ENCODE measurements around the gene NHLRC4.
A peak's percentile ranks its signal among the peaks of the same experiment; 100 is the strongest.

NHLRC4 gene

DNA sequence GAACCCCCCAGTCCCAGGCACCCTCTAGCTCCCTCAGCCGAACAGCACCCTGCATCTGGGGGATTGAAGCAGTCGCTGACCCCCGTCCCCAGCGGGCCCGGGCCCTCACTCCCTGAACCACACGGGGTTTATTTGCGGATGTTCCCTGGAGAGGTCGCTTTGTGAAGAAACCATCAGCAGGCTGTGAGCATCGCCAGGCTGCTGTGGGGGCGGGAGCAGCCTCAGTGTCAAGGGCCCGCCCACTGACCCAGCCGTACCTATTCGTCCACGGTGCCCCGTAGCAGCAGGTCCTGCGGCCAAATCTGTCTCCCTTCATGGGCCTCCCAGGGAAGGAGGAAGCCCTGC lies 16.6 kb downstream of the NHLRC4 start:
- Histone ChIP-seq H3K4me1 (ENCODE audit: control insufficient read depth, insufficient read depth, low read length) (no peaks in the 10 kb centered on the region; the same call in 1 of the 2 replicates), H3K9ac (ENCODE audit: low read depth, low read length) (no peak overlapping the region), H3K4me3 (ENCODE audit: low read depth, low read length) (no peak overlapping the region; the same call in 1 of the 2 replicates), H3K27ac (ENCODE audit: low read depth, low read length) (no peak overlapping the region), H3K27me3 (ENCODE audit: control insufficient read depth, insufficient read depth, low read length) (peaks cover 27% of the 10 kb centered on the region), H3K36me3 (ENCODE audit: control insufficient read depth, insufficient read depth, low read length) (no peaks in the 10 kb centered on the region), H3K9me3 (ENCODE audit: control insufficient read depth, insufficient read depth, low read length) (no peaks in the 10 kb centered on the region)

DNA sequence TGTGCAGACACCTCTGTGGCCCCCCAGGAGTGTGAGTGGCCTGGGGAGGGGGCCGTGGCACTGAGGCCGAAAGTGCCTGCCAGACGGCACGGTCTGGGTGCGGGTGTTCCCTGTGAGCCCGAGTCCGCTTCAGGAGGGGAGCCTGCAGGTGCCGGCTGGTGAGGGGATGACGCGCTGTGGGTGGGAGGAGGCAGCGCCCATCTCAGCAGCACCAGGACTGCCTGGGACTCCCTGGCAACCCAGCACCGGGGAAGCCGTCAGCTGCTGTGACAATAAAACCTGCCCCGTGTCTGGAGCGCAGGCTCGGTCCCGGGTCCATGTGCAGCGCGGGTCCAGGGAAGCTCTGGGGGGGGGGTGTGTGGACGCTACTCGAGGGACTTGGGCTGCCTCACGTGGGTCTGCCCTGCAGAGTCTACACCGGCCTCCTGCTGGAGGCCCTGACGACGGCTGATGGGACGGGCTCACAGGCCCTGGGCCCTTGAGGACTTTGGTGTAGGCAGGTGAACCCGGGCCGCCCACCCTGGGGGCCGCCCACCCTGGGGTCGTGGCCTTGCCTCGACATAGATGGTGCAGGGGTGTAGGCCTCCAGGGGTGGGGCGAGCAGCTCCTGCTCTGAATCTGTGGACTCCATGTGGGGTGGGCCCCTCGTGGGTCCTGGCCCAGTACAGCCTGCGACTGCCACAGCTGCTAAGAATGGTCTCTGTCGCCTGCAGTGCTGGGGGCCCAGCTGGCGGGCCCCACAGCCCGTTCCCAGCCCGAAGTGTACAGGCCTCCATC lies 17.2 kb downstream of the NHLRC4 start:
- no peak overlapping the region for H3K27ac ChIP-seq (ENCODE audit: low read depth, low read length)

DNA sequence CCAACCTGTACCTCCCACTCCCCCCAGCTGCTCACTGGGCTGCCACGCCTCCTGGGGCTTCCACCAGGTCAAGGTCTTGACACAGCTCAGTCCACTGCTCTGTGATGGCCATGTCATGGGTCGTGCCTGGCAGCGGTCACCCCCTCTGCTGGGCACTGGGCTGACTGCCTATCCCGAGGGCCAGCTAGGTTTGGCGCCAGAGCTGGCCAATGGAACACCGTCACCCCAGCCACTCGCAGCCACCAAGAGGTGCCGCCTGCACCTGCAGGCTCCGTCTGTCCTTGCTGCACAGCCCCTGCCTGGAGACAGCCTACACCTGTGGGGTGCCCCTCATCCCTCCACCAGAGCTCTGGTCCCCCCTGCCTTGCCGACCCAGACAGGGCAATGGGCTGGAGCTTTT lies 18.5 kb downstream of the NHLRC4 start:
- no peaks in the 10 kb centered on the region for H3K36me3 ChIP-seq (ENCODE audit: control insufficient read depth, insufficient read depth, low read length)
- no peak overlapping the region for H3K4me3 ChIP-seq (ENCODE audit: low read depth, low read length)
- no peaks in the 10 kb centered on the region for H3K9me3 ChIP-seq (ENCODE audit: control insufficient read depth, insufficient read depth, low read length)
- H3K9ac ChIP-seq (ENCODE audit: low read depth, low read length) = no peak overlapping the region
- H3K27ac ChIP-seq (ENCODE audit: low read depth, low read length) = no peak overlapping the region
- peaks cover 27% of the 10 kb centered on the region for H3K27me3 ChIP-seq (ENCODE audit: control insufficient read depth, insufficient read depth, low read length)
- H3K4me1 ChIP-seq (ENCODE audit: control insufficient read depth, insufficient read depth, low read length) = no peaks in the 10 kb centered on the region; the same call in 1 of the 2 replicates

More for the DNA sequence above, 17.2 kb downstream of the NHLRC4 start:
- Histone ChIP-seq H3K9me3 (ENCODE audit: control insufficient read depth, insufficient read depth, low read length) (no peaks in the 10 kb centered on the region), H3K4me1 (ENCODE audit: control insufficient read depth, insufficient read depth, low read length) (no peaks in the 10 kb centered on the region; the same call in 1 of the 2 replicates), H3K36me3 (ENCODE audit: control insufficient read depth, insufficient read depth, low read length) (no peaks in the 10 kb centered on the region), H3K27me3 (ENCODE audit: control insufficient read depth, insufficient read depth, low read length) (peaks cover 27% of the 10 kb centered on the region), H3K9ac (ENCODE audit: low read depth, low read length) (no peak overlapping the region), H3K4me3 (ENCODE audit: low read depth, low read length) (no peak overlapping the region; the same call in 1 of the 2 replicates)

DNA sequence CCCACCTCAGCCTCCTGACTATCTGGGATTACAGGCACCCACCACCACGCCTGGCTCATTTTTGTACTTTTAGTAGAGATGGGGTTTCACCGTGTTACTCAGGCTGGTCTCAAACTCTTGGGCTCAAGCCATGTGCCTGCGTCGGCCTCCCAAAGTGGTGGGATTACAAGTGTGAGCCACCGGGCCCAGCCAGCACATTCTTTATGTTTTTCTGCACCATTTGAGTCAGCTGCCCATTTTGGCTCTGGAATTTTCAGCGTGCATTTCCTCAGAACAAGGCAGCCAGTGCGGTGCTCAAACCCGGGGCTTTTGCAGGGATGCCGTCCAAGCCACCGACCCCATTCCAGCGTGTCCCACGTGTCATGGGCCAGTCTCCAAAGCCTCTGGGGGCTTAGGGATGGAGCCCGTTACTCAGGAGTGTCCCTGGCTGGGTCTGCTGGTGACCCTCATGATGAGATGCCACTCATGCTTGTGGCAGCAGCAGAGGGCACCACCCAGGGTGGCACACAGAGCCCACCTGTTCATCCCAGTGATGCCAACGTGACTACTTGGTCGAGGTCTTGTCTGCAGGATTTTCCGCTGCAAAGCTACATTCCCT lies 19.3 kb downstream of the NHLRC4 start:
- no peaks in the 10 kb centered on the region for H3K9me3 ChIP-seq (ENCODE audit: control insufficient read depth, insufficient read depth, low read length)
- H3K27me3 ChIP-seq (ENCODE audit: control insufficient read depth, insufficient read depth, low read length) = peaks cover 35% of the 10 kb centered on the region
- peaks cover 4% of the 10 kb centered on the region; the same call in 1 of the 2 replicates for H3K4me1 ChIP-seq (ENCODE audit: control insufficient read depth, insufficient read depth, low read length)
- no peak overlapping the region for H3K27ac ChIP-seq (ENCODE audit: low read depth, low read length)
- no peak overlapping the region for H3K4me3 ChIP-seq (ENCODE audit: low read depth, low read length)
- no peak overlapping the region for H3K9ac ChIP-seq (ENCODE audit: low read depth, low read length)
- no peaks in the 10 kb centered on the region for H3K36me3 ChIP-seq (ENCODE audit: control insufficient read depth, insufficient read depth, low read length)

DNA sequence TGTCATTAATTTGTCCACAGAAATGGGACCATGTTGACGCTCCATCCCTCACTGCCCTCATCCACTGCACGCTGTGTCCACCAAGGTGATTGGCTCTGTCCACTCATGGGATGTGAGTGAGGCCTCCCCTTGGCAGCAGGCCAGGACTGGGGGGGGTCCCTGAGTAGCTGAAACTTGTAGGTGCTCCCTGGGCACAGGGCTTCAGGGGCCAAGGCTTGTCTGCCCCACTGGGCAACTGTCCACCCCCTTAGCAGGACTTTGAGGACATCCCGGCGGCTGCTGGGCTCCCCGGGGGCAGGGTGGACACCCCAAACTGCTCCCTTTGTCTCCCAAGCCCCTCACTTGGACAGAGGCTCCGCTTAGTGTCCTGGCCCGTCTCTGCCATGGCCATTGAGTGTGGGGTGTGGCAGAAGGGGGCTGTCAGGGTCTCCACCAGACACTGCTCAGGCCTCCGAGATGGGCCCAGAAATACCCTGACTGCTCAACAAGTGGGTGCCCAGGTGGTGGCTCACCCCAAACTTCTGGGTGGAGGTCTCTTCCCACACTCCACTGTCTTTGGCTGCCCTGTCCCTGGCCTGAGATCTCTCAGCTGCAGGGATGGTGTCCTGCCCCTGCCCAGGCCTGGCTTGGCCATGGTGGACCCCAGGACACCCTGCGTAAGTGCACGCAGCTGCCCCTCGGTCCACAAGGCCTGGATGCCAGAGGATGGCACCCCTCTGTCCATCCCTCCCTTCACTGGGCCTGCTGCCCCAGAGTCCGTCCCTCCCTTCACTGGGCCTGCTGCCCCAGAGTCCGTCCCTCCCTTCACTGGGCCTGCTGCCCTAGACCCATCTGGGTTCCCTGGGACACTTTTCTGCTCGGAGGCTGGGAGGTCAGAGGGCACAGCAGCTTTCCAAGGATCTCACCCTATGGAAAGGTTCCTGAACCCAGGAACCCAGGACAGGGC lies 20.1 kb downstream of the NHLRC4 start:
- peaks cover 36% of the 10 kb centered on the region for H3K27me3 ChIP-seq (ENCODE audit: control insufficient read depth, insufficient read depth, low read length)
- no peak overlapping the region for H3K4me3 ChIP-seq (ENCODE audit: low read depth, low read length)
- H3K9ac ChIP-seq (ENCODE audit: low read depth, low read length) = no peak overlapping the region
- no peaks in the 10 kb centered on the region for H3K9me3 ChIP-seq (ENCODE audit: control insufficient read depth, insufficient read depth, low read length)
- H3K4me1 ChIP-seq (ENCODE audit: control insufficient read depth, insufficient read depth, low read length) = peaks cover 4% of the 10 kb centered on the region; the same call in 1 of the 2 replicates
- no peaks in the 10 kb centered on the region for H3K36me3 ChIP-seq (ENCODE audit: control insufficient read depth, insufficient read depth, low read length)
- no peak overlapping the region for H3K27ac ChIP-seq (ENCODE audit: low read depth, low read length)

DNA sequence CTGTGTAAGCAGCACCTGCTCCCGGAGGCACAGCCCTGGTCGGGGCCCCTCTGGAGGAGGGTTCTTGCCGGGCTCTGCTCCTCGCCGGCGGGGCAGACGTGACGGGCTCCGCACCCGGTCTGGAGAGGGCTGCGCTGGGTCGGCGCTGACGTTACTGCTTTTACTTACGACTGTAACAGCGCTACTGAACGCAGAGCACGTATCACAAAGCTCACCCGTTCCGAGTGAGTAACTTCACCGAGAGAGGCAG lies 21.8 kb downstream of the NHLRC4 start:
- Histone ChIP-seq H3K36me3 (ENCODE audit: control insufficient read depth, insufficient read depth, low read length) (no peaks in the 10 kb centered on the region), H3K4me3 (ENCODE audit: low read depth, low read length) (peak overlapping the region; percentile 85), H3K27me3 (ENCODE audit: control insufficient read depth, insufficient read depth, low read length) (peaks cover 36% of the 10 kb centered on the region), H3K27ac (ENCODE audit: low read depth, low read length) (peak overlapping the region; percentile 98), H3K9ac (ENCODE audit: low read depth, low read length) (peak overlapping the region; percentile 93), H3K9me3 (ENCODE audit: control insufficient read depth, insufficient read depth, low read length) (no peaks in the 10 kb centered on the region), H3K4me1 (ENCODE audit: control insufficient read depth, insufficient read depth, low read length) (peaks cover 4% of the 10 kb centered on the region; the same call in 1 of the 2 replicates)

DNA sequence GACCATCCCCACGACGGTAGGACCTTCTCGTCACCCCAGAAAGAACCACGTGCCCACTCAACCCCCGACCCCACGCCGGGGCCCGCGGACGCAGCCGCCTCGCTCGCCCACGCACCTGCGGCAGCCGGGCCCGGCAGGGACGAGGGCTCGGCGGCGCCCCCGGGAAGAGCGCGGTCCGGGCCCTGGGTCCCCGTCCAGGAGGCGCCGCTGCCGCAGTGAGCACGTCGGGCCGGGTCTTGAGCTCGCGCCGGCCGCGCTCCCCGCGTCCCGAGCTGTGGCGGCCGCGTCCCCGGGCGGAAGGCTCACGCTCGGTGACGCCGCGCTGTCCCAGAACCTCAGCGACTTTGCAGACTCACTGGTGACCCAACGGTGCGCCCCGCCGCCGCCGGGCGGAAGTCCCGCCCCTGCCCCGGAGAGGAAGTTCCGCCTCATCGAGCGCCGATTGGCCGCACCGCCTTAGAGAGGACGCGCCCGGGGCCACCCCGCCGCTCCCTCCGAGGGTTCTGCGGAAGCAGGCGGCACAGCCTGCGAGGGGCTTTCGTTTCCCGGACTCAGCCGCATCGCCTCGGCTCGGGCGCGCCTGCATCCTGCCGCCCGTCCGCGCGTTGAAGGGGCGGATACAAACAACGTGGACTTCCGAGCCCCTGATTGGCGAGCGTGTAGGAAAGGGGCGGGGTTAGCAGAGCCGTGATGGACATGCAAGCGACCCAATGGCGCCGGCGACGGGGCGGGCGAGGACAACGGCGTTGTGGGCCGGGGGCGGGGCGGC lies 22.3 kb downstream of the NHLRC4 start:
- Histone ChIP-seq H3K36me3 (ENCODE audit: control insufficient read depth, insufficient read depth, low read length) (no peaks in the 10 kb centered on the region), H3K4me1 (ENCODE audit: control insufficient read depth, insufficient read depth, low read length) (peaks cover 4% of the 10 kb centered on the region; the same call in 1 of the 2 replicates), H3K4me3 (ENCODE audit: low read depth, low read length) (peak overlapping the region; percentile 85), H3K9me3 (ENCODE audit: control insufficient read depth, insufficient read depth, low read length) (no peaks in the 10 kb centered on the region), H3K27ac (ENCODE audit: low read depth, low read length) (peak overlapping the region; percentile 98), H3K27me3 (ENCODE audit: control insufficient read depth, insufficient read depth, low read length) (peaks cover 36% of the 10 kb centered on the region), H3K9ac (ENCODE audit: low read depth, low read length) (peak overlapping the region; percentile 93)

DNA sequence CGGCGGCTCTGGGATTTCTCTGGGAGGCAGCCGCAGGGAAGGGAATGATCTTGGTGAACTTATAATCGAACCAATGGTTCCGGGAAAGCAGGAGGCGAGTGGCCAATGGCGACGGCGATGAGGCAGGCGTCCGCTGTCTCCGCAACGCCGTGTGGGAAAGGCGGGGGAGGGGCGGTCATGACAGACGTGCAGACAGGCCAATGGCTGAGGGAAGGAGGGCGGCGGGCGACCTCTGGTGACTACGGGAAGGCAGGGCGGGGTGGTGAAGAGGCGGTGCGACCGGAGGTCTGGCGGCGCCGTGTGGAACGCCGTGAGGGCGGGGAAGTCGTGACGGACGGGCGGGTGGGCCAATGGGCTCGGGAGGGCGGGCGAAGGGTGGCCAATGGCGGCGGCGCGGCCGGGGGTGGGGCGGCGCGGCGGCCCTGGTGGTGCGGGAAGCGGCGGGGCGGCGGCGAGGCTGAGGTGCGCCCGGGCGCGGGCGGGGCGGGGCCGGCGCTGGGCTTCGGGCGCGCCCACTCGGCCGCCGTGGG lies 22.9 kb downstream of the NHLRC4 start, which contains the start of gene RAB40C:
Gene RAB40C, plus strand, starts transcription at position 409 of the 530 bp plus-strand sequence. CDS start 226 bp downstream, outside the sequence.
- no peaks in the 10 kb centered on the region for H3K36me3 ChIP-seq (ENCODE audit: control insufficient read depth, insufficient read depth, low read length)
- no peaks in the 10 kb centered on the region for H3K9me3 ChIP-seq (ENCODE audit: control insufficient read depth, insufficient read depth, low read length)
- H3K9ac ChIP-seq (ENCODE audit: low read depth, low read length) = peak within 1 kb of the TSS; percentile 93
- H3K27ac ChIP-seq (ENCODE audit: low read depth, low read length) = peak within 1 kb of the TSS; percentile 98
- peak within 1 kb of the TSS; percentile 89 for H3K4me3 ChIP-seq (ENCODE audit: low read depth, low read length)
- peaks cover 4% of the 10 kb centered on the region; the same call in 1 of the 2 replicates for H3K4me1 ChIP-seq (ENCODE audit: control insufficient read depth, insufficient read depth, low read length)
- peaks cover 36% of the 10 kb centered on the region for H3K27me3 ChIP-seq (ENCODE audit: control insufficient read depth, insufficient read depth, low read length)

DNA sequence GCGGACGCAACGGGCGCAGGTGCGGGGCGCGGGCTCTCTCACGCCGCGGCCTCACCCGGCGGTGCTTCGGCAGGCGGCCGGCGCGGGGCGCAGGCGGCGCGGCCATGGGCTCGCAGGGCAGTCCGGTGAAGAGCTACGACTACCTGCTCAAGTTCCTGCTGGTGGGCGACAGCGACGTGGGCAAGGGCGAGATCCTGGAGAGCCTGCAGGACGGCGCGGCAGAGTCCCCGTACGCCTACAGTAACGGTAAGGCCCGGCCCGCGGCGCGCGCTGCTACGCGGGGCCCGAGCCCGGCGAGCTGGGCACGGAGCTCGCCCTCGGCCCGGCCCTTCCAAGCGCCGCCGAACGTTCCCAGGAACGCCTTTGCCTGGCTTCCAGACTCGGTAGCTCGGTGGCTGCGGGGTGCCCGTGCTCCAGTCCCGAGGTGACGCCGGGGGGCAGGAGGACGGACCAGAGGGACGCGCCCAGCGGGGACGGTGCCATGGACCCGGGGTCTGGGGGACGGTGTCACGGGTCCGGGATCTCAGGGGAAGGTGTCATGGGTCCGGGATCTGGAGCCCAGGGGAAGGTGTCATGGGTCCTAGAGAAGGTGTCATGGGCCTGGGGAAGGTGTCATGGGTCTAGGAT lies 23.5 kb downstream of the NHLRC4 start:
- Histone ChIP-seq H3K9me3 (ENCODE audit: control insufficient read depth, insufficient read depth, low read length) (no peaks in the 10 kb centered on the region), H3K27me3 (ENCODE audit: control insufficient read depth, insufficient read depth, low read length) (peaks cover 35% of the 10 kb centered on the region), H3K36me3 (ENCODE audit: control insufficient read depth, insufficient read depth, low read length) (no peaks in the 10 kb centered on the region), H3K9ac (ENCODE audit: low read depth, low read length) (peak overlapping the region; percentile 22; the same call in 1 of the 2 replicates), H3K4me3 (ENCODE audit: low read depth, low read length) (peak overlapping the region; percentile 89), H3K4me1 (ENCODE audit: control insufficient read depth, insufficient read depth, low read length) (peaks cover 4% of the 10 kb centered on the region; the same call in 1 of the 2 replicates), H3K27ac (ENCODE audit: low read depth, low read length) (peak overlapping the region; percentile 42)

DNA sequence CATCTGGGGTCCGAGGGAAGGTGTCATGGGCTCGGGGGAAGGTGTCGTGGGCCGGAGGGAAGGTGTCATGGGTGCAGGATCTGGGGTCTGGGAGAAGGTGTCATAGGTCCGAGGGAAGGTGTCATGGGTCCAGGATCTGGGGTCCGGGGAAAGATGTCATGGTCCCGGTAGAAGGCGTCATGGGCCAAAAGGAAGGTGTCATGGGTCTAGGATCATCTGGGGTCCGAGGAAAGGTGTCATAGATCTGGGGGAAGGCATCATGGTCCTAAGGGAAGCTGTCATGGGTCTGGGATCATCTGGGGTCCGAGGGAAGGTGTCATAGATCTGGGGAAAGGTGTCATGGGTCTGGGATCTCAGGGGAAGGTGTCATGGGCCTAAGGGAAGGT lies 24.0 kb downstream of the NHLRC4 start:
- no peak overlapping the region for H3K27ac ChIP-seq (ENCODE audit: low read depth, low read length)
- H3K36me3 ChIP-seq (ENCODE audit: control insufficient read depth, insufficient read depth, low read length) = no peaks in the 10 kb centered on the region
- no peak overlapping the region for H3K9ac ChIP-seq (ENCODE audit: low read depth, low read length)
- H3K9me3 ChIP-seq (ENCODE audit: control insufficient read depth, insufficient read depth, low read length) = no peaks in the 10 kb centered on the region
- H3K27me3 ChIP-seq (ENCODE audit: control insufficient read depth, insufficient read depth, low read length) = peaks cover 29% of the 10 kb centered on the region
- H3K4me3 ChIP-seq (ENCODE audit: low read depth, low read length) = peak overlapping the region; percentile 89
- peaks cover 4% of the 10 kb centered on the region; the same call in 1 of the 2 replicates for H3K4me1 ChIP-seq (ENCODE audit: control insufficient read depth, insufficient read depth, low read length)
